Activated CD4-positive, alpha-beta T cell treated with anti-CD3 and anti-CD28 coated beads, Interleukin-2, amount 50 U/mL, for 1 hour (primary cell): ENCODE results near the gene LYPD6B.

Experiments
- DNase-seq: peaks from one replicate; pipeline ENCODE4 v3.0.0-alpha.2; 2020

Gene LYPD6B

GRCh38 chr2:149038442-149039212 lies at the start of gene LYPD6B:
LYPD6B (plus strand) TSS chr2:149038699; CDS start chr2:149130949, 92,250 bp downstream.
- DNase-seq = no peak

- DNase-seq = peak; percentile 41
Observed at GRCh38 chr2:148989882-148990493, 48.5 kb upstream of the LYPD6B start.

GRCh38 chr2:148990968-148991367 lies 47.5 kb upstream of the LYPD6B start:
- DNase-seq = no peak

GRCh38 chr2:148992448-148992847 lies 46.1 kb upstream of the LYPD6B start:
- no peak for DNase-seq

GRCh38 chr2:148993351-148993750 lies 45.1 kb upstream of the LYPD6B start:
- no peak for DNase-seq

GRCh38 chr2:148994341-148994740 lies 44.2 kb upstream of the LYPD6B start:
- DNase-seq = no peak

- no peak for DNase-seq
Observed at GRCh38 chr2:148996805-148997204, 41.7 kb upstream of the LYPD6B start.

GRCh38 chr2:148998165-148998830 lies 40.2 kb upstream of the LYPD6B start:
- no peak for DNase-seq

- no peak for DNase-seq
Observed at GRCh38 chr2:148998831-148999200, 39.7 kb upstream of the LYPD6B start.

GRCh38 chr2:148999451-148999921 lies 39.0 kb upstream of the LYPD6B start:
- no peak for DNase-seq

GRCh38 chr2:149000158-149000938 lies 38.2 kb upstream of the LYPD6B start:
- DNase-seq = no peak

GRCh38 chr2:149001496-149001895 lies 37.0 kb upstream of the LYPD6B start:
- DNase-seq = no peak

- no peak for DNase-seq
Observed at GRCh38 chr2:149002378-149002890, 36.1 kb upstream of the LYPD6B start.

- no peak for DNase-seq
Observed at GRCh38 chr2:149002891-149003740, 35.4 kb upstream of the LYPD6B start.

GRCh38 chr2:149004836-149005235 lies 33.7 kb upstream of the LYPD6B start:
- no peak for DNase-seq

- DNase-seq = no peak
Observed at GRCh38 chr2:149005471-149006077, 32.9 kb upstream of the LYPD6B start.

GRCh38 chr2:149006883-149007543 lies 31.5 kb upstream of the LYPD6B start:
- DNase-seq = no peak

GRCh38 chr2:149008381-149008780 lies 30.1 kb upstream of the LYPD6B start:
- DNase-seq = no peak

- no peak for DNase-seq
Observed at GRCh38 chr2:149009576-149010461, 28.7 kb upstream of the LYPD6B start.

GRCh38 chr2:149012545-149012944 lies 26.0 kb upstream of the LYPD6B start:
- DNase-seq = no peak
